ENCODE results near the gene ACP5.
A peak's percentile ranks its signal among the peaks of the same experiment; 100 is the strongest.
"Not testable (repeated sequence)": the region's sequence is repeated elsewhere in the genome, so short reads cannot be mapped to it uniquely, and the experiment has no call there.

ACP5 gene

GRCh38 chr19:11612816-11613511 lies 35.5 kb upstream of the ACP5 start:
- no peak for DNase-seq (ENCODE audit: low read depth in 2 of 2)
- H3K4me3 ChIP-seq (replicated peaks in 1 of 2; ENCODE audit: low read depth in 2 of 2, low read length in 2 of 2): no peak overlapping the region
- TF ChIP-seq, protein P1, sequence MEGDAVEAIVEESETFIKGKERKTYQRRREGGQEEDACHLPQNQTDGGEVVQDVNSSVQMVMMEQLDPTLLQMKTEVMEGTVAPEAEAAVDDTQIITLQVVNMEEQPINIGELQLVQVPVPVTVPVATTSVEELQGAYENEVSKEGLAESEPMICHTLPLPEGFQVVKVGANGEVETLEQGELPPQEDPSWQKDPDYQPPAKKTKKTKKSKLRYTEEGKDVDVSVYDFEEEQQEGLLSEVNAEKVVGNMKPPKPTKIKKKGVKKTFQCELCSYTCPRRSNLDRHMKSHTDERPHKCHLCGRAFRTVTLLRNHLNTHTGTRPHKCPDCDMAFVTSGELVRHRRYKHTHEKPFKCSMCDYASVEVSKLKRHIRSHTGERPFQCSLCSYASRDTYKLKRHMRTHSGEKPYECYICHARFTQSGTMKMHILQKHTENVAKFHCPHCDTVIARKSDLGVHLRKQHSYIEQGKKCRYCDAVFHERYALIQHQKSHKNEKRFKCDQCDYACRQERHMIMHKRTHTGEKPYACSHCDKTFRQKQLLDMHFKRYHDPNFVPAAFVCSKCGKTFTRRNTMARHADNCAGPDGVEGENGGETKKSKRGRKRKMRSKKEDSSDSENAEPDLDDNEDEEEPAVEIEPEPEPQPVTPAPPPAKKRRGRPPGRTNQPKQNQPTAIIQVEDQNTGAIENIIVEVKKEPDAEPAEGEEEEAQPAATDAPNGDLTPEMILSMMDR (IDR thresholded peaks at IDR 0.05; ENCODE audit: low read depth, low read length): no peak

- H3K4me3 ChIP-seq (replicated peaks in 1 of 2; ENCODE audit: low read depth in 2 of 2, low read length in 2 of 2): no peak overlapping the region
- TF ChIP-seq, protein P1 (IDR thresholded peaks at IDR 0.05; ENCODE audit: low read depth, low read length): no peak
Measured at GRCh38 chr19:11611730-11612129, 34.3 kb upstream of the ACP5 start.

GRCh38 chr19:11606484-11606883 lies 29.0 kb upstream of the ACP5 start:
- DNase-seq (ENCODE audit: low read depth in 2 of 2): no peak
- TF ChIP-seq, protein P1 (IDR thresholded peaks at IDR 0.05; ENCODE audit: low read depth, low read length): no peak
- H3K4me3 ChIP-seq (replicated peaks in 1 of 2; ENCODE audit: low read depth in 2 of 2, low read length in 2 of 2): no peak overlapping the region

More at GRCh38 chr19:11611730-11612129, 34.3 kb upstream of the ACP5 start:
- no peak for DNase-seq (ENCODE audit: low read depth in 2 of 2)

DNA sequence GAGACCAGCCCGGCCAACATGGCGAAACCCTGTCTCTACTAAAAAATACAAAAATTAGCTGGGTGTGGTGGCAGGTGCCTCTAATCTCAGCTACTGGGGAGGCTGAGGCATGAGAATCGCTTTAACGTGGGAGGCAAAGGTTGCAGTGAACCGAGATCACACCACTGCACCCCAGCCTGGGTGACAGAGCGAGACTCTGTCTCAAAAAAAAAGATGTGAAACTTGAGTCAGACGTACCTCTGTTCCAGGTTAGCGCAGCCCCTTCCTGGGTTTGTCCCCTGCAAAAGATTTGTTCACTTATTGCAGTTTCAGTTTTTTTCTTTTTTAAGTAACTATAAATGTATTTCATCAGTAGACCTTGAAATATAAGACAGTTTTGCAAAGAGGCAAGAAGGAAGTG lies 22.3 kb upstream of the ACP5 start:
- not testable (repeated sequence) for H3K4me3 ChIP-seq (replicated peaks in 1 of 2; ENCODE audit: low read depth in 2 of 2, low read length in 2 of 2); DNase-seq (ENCODE audit: low read depth in 2 of 2)

DNA sequence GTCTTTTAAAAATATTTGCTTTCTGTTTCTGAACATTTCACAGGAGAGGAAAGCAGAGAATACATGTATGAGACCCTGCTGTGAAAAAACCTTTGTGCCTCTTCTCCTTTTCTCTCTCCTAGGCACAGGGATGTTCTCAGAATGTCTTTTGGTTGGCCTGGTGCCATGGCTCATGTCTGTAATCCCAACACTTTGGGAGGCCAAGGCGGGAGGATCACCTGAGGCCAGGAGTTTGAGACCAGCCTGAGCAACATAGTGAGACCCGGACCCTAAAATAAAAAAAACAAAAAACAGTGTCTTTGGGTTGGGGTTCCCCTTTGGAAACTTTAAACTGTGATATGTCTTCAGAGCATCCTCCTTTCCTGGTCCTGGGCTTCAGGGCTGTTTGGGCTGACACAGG lies 21.3 kb upstream of the ACP5 start:
- TF ChIP-seq, protein P1 (IDR thresholded peaks at IDR 0.05; ENCODE audit: low read depth, low read length): no peak
- no peak overlapping the region for H3K4me3 ChIP-seq (replicated peaks in 1 of 2; ENCODE audit: low read depth in 2 of 2, low read length in 2 of 2)
- no peak for DNase-seq (ENCODE audit: low read depth in 2 of 2)

DNA sequence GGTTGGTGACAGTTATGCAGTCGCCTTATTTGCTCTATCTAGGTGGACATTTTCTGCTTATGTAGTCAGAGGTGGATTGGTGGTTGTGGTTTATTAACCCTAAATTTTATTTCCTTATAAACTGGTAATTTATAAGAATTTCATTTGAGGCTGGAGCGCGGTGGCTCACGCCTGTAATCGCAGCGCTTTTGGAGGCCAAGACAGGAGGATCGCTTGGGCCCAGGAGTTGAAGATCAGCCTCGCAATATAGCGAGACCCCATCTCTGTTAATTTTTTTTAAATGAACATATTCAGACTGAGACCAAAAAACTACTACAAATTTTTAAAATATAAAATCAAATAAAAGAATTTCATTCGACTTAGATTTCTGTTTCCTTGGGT lies 20.6 kb upstream of the ACP5 start:
- DNase-seq (ENCODE audit: low read depth in 2 of 2): peak in 1 of 2 donors; percentile 47
- TF ChIP-seq, protein P1 (IDR thresholded peaks at IDR 0.05; ENCODE audit: low read depth, low read length): no peak

DNA sequence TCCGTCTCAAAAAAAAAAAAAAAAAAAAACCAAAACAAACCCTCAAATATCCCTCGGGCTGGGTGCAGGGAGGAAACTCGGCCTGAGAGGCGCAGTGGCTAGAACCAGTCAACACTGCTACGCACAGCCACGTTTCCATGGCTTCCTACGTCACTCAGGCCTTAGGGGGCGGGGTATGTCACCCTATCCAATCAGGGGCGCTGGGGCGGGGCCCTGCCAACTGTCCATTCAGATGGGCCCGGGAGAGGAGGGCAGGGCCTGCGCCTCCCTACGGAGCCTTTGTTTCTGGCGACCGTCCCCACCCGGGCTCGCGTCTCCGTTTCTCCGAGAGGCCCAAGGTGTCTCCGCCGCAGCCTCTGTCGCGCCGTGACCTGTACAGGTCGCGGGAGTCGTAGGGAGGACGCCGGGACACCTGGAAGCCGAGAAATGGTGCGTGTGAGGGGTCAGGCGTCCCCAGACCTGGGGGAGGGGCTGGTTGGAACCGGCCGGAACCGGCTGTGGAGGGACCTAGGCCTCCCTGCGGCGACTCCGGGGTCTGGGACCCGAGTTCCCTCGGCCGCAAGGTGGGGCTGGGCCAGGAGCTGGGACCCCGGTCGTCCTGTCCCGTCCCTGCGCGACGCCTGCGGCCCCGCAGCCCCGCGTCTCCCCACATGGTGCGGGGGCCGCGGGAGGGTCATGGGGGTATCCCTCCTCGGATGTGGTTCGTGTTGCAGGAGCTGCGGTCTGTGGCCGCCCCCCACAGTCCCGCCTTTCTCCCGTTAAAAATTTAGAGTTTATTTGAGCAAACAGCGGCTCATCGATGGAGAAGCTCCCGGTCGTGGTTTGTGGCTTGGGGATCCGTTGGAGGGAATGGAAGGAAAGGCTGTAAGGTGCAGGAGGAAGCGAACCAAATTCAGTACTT lies 20.0 kb upstream of the ACP5 start, which contains the start of gene ZNF627:
Gene ZNF627 (plus strand): TSS at position 282 of the 901 bp plus-strand sequence. CDS start 145 bp downstream, at position 427.
- TF ChIP-seq, protein P1 (IDR thresholded peaks at IDR 0.05; ENCODE audit: low read depth, low read length): no peak
- peak within 1 kb of the TSS; percentile 76 to 89 for H3K4me3 ChIP-seq (replicated peaks in 1 of 2; ENCODE audit: low read depth in 2 of 2, low read length in 2 of 2)
- DNase-seq (ENCODE audit: low read depth in 2 of 2): peak; percentile 99

More for the DNA sequence above, 20.6 kb upstream of the ACP5 start:
- H3K4me3 ChIP-seq (replicated peaks in 1 of 2; ENCODE audit: low read depth in 2 of 2, low read length in 2 of 2): peak overlapping the region; percentile 76 to 89
